HCT116 (cell line): ENCODE measurements around the gene CRMP1.

Experiments
- CEBPB ChIP-seq: IDR thresholded peaks from 2 replicates; pipeline ENCODE4 v1.6.1; 2012; ENCODE audit warnings: low read depth
- EGR1 ChIP-seq: IDR thresholded peaks from 2 replicates; pipeline ENCODE4 v1.6.1; 2012; ENCODE audit warnings: low read depth
- ELF1 ChIP-seq: IDR thresholded peaks from 2 replicates; pipeline ENCODE4 v1.6.1; 2012; ENCODE audit warnings: low read depth, borderline replicate concordance
- EZH2 ChIP-seq: fragments of 200-600 bp; sonication (generic); IDR thresholded peaks from 2 replicates; pipeline ENCODE4 v1.6.1; 2017; ENCODE audit warnings: antibody characterized with exemption, mixed run types
- FOSL1 ChIP-seq: IDR thresholded peaks from 2 replicates; pipeline ENCODE4 v1.6.1; 2012; ENCODE audit warnings: low read depth
- POLR2A ChIP-seq: IDR thresholded peaks from 2 replicates; pipeline ENCODE4 v1.7.0; 2011; ENCODE audit warnings: borderline replicate concordance; ENCODE audit not compliant: insufficient read depth, insufficient read length; ENCODE audit errors: extremely low read depth
- POLR2AphosphoS5 ChIP-seq: IDR thresholded peaks from 2 replicates; pipeline ENCODE4 v1.6.1; 2011; ENCODE audit warnings: mild to moderate bottlenecking, low read depth, low read length, moderate library complexity
- RAD21 ChIP-seq: IDR thresholded peaks from 2 replicates; pipeline ENCODE4 v1.6.1; 2012; ENCODE audit warnings: low read depth, mild to moderate bottlenecking
- SP1 ChIP-seq: IDR thresholded peaks from 2 replicates; pipeline ENCODE4 v1.6.1; 2012; ENCODE audit warnings: low read depth
- YY1 ChIP-seq: IDR thresholded peaks from 2 replicates; pipeline ENCODE4 v1.6.1; 2011; ENCODE audit warnings: low read length, low read depth, moderate library complexity, mild to moderate bottlenecking; ENCODE audit not compliant: insufficient replicate concordance; ENCODE audit errors: extremely low read depth
- TF ChIP-seq, protein P1 (sequence below), 3 experiments: fragments of 200-600 bp in 1 of 3; sonication (generic) in 1 of 3; IDR thresholded peaks in 2 of 3; conservative IDR thresholded peaks in 1 of 3; 2 replicates each; pipeline ENCODE4 v1.5.1; 2012 to 2017; ENCODE audit warnings: low read depth in 2 of 3, low read length in 2 of 3, antibody characterized with exemption in 1 of 3, borderline replicate concordance in 1 of 3, control low read depth in 1 of 3, mild to moderate bottlenecking in 1 of 3, mixed read lengths in 1 of 3, mixed run types in 1 of 3, moderate library complexity in 1 of 3; ENCODE audit not compliant: insufficient read depth in 1 of 3
- TF ChIP-seq, protein P2 (sequence below): IDR thresholded peaks from 2 replicates; pipeline ENCODE4 v1.6.1; 2012; ENCODE audit warnings: low read depth
- TF ChIP-seq, protein P3 (sequence below): IDR thresholded peaks from 2 replicates; pipeline ENCODE4 v1.6.1; 2011; ENCODE audit warnings: mild to moderate bottlenecking, low read length, moderate library complexity; ENCODE audit not compliant: insufficient replicate concordance; ENCODE audit errors: extremely low read depth
- TF ChIP-seq, protein P4 (sequence below): IDR thresholded peaks from 2 replicates; pipeline ENCODE4 v1.6.1; 2012

DNA sequence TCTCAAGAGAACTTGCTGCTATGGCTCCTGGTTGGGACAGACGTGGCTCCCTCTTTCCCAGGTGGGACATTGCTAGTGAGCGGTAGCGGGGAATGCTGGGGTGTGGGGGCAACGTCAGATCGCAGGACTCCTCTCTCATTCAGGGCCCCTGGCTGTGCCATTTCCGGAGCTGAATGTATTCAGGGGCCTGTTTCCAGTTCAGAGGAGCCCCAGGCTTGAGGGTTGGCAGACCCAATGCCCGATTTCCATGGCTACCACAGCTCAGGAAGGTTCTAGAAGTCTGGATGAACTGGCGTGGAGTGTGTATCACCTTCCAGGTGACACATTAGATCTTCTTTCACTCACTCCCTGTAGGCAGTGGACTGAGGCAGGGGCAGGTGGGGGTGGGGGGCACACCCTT, 26.2 kb upstream of the CRMP1 start:
- TF ChIP-seq POLR2A (no peak), EGR1 (no peak), RAD21 (no peak), FOSL1 (no peak), EZH2 (no peak), SP1 (no peak), ELF1 (no peak), POLR2AphosphoS5 (no peak), YY1 (no peak), CEBPB (no peak)
- TF ChIP-seq, protein P1, sequence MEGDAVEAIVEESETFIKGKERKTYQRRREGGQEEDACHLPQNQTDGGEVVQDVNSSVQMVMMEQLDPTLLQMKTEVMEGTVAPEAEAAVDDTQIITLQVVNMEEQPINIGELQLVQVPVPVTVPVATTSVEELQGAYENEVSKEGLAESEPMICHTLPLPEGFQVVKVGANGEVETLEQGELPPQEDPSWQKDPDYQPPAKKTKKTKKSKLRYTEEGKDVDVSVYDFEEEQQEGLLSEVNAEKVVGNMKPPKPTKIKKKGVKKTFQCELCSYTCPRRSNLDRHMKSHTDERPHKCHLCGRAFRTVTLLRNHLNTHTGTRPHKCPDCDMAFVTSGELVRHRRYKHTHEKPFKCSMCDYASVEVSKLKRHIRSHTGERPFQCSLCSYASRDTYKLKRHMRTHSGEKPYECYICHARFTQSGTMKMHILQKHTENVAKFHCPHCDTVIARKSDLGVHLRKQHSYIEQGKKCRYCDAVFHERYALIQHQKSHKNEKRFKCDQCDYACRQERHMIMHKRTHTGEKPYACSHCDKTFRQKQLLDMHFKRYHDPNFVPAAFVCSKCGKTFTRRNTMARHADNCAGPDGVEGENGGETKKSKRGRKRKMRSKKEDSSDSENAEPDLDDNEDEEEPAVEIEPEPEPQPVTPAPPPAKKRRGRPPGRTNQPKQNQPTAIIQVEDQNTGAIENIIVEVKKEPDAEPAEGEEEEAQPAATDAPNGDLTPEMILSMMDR (IDR thresholded peaks at IDR 0.05 in 2 of 3, conservative IDR thresholded peaks at IDR 0.05 in 1 of 3; ENCODE audit: borderline replicate concordance in 1 of 3, insufficient read depth in 1 of 3, low read depth in 2 of 3, low read length in 2 of 3) = no peak
- TF ChIP-seq, protein P2, sequence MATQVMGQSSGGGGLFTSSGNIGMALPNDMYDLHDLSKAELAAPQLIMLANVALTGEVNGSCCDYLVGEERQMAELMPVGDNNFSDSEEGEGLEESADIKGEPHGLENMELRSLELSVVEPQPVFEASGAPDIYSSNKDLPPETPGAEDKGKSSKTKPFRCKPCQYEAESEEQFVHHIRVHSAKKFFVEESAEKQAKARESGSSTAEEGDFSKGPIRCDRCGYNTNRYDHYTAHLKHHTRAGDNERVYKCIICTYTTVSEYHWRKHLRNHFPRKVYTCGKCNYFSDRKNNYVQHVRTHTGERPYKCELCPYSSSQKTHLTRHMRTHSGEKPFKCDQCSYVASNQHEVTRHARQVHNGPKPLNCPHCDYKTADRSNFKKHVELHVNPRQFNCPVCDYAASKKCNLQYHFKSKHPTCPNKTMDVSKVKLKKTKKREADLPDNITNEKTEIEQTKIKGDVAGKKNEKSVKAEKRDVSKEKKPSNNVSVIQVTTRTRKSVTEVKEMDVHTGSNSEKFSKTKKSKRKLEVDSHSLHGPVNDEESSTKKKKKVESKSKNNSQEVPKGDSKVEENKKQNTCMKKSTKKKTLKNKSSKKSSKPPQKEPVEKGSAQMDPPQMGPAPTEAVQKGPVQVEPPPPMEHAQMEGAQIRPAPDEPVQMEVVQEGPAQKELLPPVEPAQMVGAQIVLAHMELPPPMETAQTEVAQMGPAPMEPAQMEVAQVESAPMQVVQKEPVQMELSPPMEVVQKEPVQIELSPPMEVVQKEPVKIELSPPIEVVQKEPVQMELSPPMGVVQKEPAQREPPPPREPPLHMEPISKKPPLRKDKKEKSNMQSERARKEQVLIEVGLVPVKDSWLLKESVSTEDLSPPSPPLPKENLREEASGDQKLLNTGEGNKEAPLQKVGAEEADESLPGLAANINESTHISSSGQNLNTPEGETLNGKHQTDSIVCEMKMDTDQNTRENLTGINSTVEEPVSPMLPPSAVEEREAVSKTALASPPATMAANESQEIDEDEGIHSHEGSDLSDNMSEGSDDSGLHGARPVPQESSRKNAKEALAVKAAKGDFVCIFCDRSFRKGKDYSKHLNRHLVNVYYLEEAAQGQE = no peak
- TF ChIP-seq, protein P3, sequence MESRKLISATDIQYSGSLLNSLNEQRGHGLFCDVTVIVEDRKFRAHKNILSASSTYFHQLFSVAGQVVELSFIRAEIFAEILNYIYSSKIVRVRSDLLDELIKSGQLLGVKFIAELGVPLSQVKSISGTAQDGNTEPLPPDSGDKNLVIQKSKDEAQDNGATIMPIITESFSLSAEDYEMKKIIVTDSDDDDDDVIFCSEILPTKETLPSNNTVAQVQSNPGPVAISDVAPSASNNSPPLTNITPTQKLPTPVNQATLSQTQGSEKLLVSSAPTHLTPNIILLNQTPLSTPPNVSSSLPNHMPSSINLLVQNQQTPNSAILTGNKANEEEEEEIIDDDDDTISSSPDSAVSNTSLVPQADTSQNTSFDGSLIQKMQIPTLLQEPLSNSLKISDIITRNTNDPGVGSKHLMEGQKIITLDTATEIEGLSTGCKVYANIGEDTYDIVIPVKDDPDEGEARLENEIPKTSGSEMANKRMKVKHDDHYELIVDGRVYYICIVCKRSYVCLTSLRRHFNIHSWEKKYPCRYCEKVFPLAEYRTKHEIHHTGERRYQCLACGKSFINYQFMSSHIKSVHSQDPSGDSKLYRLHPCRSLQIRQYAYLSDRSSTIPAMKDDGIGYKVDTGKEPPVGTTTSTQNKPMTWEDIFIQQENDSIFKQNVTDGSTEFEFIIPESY = no peak
- TF ChIP-seq, protein P4, sequence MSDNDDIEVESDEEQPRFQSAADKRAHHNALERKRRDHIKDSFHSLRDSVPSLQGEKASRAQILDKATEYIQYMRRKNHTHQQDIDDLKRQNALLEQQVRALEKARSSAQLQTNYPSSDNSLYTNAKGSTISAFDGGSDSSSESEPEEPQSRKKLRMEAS = no peak
